ENCODE data around the gene CTDSPL2.

The CTDSPL2 gene

DNA sequence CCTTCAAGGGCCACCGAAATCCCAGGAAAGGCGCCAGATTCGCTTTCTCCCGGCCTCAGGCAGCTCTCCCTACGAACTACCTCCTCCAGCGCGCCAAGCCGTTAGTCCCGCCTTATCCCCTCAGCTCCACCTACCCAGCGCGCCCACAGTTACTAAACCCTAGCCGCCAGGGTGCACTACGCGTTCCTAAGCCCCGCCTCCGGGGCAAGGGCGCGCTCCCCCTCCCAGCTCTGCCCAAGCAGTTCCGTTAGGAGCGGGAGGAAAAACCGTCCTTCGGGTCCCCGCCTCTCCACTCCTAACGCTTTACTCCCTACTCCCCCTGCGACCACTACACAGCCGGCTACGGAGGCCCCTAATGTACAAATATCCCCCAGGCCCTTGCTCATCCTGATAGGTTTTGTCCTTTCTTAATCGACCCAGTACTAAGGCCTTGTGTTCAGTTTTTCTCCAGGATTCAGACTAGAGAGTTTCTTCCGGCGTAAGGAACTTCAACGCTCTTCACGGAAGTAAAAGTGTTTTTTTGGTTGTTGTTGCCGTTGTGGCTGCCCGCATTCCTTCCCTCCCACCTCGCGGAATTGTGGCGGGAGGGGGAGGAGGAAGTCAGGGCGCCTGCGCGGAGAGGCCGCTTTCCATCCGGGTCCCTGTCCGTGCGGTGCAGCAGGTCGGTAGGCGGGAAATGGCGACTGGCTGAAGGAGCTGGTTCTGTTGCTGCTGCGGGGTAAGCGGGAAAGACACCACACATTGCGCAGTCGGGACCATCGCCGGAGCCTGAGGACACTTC lies at the start of gene CTDSPL2:
TSS of gene CTDSPL2 (plus strand) at position 655 of the 781 bp plus-strand sequence. CDS start 31,386 bp downstream, outside the sequence.
- H3K27ac ChIP-seq: peak within 1 kb of the TSS; percentile 99
- DNase-seq (ENCODE audit: low spot score): peak; percentile 96
- POLR2A ChIA-PET (ENCODE audit: low non-redundant PET): interaction anchor here (0.7 to 1.0 kb wide), 2 partner anchors 46 to 139 kb away, joined by 3 to 7 read pairs; partner anchors contain the start of gene GOLM2
- CTCF ChIA-PET: interaction anchor here (0.5 to 1.8 kb wide), 7 partner anchors 59 to 373 kb away, joined by 3 to 7 read pairs (median 3); no protein-coding TSS in a partner anchor
- TF ChIP-seq, protein P1, sequence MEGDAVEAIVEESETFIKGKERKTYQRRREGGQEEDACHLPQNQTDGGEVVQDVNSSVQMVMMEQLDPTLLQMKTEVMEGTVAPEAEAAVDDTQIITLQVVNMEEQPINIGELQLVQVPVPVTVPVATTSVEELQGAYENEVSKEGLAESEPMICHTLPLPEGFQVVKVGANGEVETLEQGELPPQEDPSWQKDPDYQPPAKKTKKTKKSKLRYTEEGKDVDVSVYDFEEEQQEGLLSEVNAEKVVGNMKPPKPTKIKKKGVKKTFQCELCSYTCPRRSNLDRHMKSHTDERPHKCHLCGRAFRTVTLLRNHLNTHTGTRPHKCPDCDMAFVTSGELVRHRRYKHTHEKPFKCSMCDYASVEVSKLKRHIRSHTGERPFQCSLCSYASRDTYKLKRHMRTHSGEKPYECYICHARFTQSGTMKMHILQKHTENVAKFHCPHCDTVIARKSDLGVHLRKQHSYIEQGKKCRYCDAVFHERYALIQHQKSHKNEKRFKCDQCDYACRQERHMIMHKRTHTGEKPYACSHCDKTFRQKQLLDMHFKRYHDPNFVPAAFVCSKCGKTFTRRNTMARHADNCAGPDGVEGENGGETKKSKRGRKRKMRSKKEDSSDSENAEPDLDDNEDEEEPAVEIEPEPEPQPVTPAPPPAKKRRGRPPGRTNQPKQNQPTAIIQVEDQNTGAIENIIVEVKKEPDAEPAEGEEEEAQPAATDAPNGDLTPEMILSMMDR (conservative IDR thresholded peaks at IDR 0.05; ENCODE audit: low read depth): peak; percentile 71

DNA sequence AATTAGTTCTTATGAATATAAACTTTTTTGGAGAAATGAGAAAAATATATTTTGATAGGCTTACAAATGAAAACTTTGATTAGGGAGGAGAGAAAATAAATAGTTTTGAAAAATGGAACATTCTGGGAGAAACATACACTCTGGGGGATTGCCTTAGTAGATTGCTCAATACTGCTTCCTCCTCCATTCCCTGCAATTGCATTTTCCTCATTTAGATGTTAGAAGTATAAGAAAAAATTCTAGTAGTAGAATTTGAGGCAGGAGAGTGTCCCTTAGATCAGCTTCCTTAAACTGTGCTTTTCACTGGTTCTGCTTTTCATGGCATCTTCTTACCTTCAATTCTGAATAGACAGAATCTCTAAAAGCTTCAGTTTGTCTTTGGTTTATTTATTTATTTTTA lies 46.2 kb upstream of the CTDSPL2 start:
- H3K27ac ChIP-seq: no peak overlapping the region
- CTCF ChIA-PET: no interaction called here
- POLR2A ChIA-PET (ENCODE audit: low non-redundant PET): interaction anchor here (1.2 kb wide), 1 partner anchor 47 kb away, joined by 3 read pairs; the partner anchor contains the start of gene CTDSPL2

DNA sequence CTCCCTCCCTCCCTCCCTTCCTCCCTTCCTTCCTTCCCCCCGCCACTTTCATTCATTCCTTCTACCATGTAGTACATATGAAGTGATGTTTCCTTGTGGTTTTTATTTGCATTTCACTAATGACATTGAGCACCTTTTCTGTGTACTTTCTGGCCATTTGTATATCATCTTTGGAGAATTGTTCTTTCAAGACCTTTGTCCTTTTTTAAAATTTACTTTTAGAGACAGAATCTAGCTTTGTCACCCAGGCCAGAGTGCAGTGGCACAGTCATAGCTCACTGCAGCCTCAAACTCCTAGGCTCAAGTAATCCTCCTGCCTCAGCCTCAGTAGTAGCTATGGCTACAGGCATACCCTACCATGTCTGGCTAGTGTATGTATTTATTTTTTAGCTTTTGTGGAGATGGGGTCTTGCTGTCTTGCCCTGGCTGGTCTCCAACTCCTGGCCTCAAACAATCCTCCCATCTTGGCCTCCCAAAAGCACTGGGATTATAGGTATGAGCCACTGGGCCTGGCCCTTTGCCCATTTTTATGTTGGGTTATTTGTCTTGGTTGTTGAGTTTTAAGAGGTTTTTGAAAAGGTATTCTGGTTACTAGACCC lies 42.0 kb upstream of the CTDSPL2 start:
- POLR2A ChIA-PET (ENCODE audit: low non-redundant PET): no interaction called here
- peak overlapping the region; percentile 48 for H3K27ac ChIP-seq
- no peak for DNase-seq (ENCODE audit: low spot score)
- CTCF ChIA-PET: interaction anchor here (0.7 kb wide), 1 partner anchor 68 kb away, joined by 3 read pairs; no protein-coding TSS in a partner anchor
- TF ChIP-seq, protein P1 (conservative IDR thresholded peaks at IDR 0.05; ENCODE audit: low read depth): no peak

More for the DNA sequence above, 46.2 kb upstream of the CTDSPL2 start:
- TF ChIP-seq, protein P1 (conservative IDR thresholded peaks at IDR 0.05; ENCODE audit: low read depth): no peak
- no peak for DNase-seq (ENCODE audit: low spot score)

DNA sequence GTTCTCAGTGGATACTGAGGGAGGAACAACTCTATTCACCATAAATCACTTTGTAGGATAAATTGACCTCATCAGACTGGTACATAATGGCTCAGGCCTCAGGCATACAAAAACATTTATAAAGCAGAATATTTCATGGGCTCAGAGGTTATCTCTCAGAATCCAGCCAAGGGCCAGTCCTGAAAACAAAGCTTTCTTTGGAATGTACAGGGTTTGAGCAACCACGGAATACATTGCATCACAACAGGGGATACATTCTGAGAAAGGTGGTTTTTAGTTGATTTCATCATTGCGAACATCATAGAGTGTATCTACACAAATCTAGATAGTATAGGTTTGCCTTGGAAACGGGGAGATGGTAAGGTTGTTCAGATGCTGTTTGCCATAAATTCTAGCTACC lies 33.4 kb upstream of the CTDSPL2 start:
- DNase-seq (ENCODE audit: low spot score): no peak
- ChIA-PET POLR2A (ENCODE audit: low non-redundant PET) (no interaction called here), CTCF (interaction anchor here (0.6 kb wide), 1 partner anchor 244 kb away, joined by 3 read pairs; no protein-coding TSS in a partner anchor)
- no peak overlapping the region for H3K27ac ChIP-seq
- TF ChIP-seq, protein P1 (conservative IDR thresholded peaks at IDR 0.05; ENCODE audit: low read depth): no peak

DNA sequence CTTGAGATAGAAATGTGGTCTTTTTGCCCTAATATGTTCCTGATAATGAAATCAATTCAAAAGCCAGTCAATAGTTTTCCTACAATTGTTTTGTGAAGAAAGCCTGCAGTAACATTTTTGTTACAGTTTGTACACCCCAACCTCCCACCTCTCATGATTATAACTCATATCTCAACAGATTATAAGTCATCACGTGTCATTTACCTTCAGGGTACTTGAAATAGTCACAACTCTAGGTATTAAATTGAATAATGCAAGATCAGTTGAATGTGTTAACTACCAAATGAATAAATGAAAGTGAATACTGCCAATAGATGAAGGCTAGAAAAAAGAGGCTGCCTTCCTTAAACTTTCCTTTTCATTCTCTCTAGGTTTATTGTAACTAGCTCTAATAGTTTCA lies 32.9 kb upstream of the CTDSPL2 start:
- CTCF ChIA-PET: no interaction called here
- no peak overlapping the region for H3K27ac ChIP-seq
- no peak for DNase-seq (ENCODE audit: low spot score)
- POLR2A ChIA-PET (ENCODE audit: low non-redundant PET): no interaction called here
- TF ChIP-seq, protein P1 (conservative IDR thresholded peaks at IDR 0.05; ENCODE audit: low read depth): no peak

DNA sequence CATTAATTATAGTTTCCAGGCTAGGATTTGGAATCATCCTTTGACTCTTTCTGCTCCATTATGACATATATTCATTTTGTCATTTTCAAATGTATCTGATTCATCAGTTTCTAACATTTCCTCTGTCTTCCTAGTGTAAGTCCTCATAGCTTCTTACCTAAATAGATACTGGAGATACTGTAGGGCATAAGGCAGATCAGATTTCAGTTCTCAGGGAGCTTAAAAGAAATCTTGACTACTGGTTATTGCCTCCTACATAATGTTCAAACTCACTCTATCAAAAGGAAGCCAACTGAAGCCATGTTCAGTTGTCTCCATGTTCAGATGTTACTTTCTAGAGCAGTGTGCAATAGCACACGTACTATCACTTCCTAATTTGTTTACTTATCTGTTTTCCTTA lies 29.6 kb upstream of the CTDSPL2 start:
- ChIA-PET POLR2A (ENCODE audit: low non-redundant PET) (no interaction called here), CTCF (no interaction called here)
- TF ChIP-seq, protein P1 (conservative IDR thresholded peaks at IDR 0.05; ENCODE audit: low read depth): no peak
- DNase-seq (ENCODE audit: low spot score): no peak
- no peak overlapping the region for H3K27ac ChIP-seq

Data from RWPE1 (cell line).